A549 (cell line): ENCODE data around the gene RPS6KA1. TPM values are rescaled to one million over a fixed set of nuclear protein-coding genes. Genes with fewer than 3 reads are reported as not detected.
A peak's percentile ranks its signal among the peaks of the same experiment; 100 is the strongest.
"Not testable (repeated sequence)": the region's sequence is repeated elsewhere in the genome, so short reads cannot be mapped to it uniquely, and the experiment has no call there.

Experiments
- ATAC-seq, 2 experiments: fragments of 200-7000 bp in 1 of 2; fragments of >200 bp in 1 of 2; cut with Nextera tagmentation in 1 of 2; cut with Tn5 transposase in 1 of 2; 3 replicates each; pipeline versions ENCODE4 v1.8.0 to v1.9.1; 2018 to 2020; ENCODE audit warnings: mild to moderate bottlenecking in 1 of 2, moderate library complexity in 1 of 2
- CTCF ChIA-PET: fragments of 300-600 bp; sonication (Branson Sonifier 250); formaldehyde crosslinking; extraction: SDS; loops from one replicate; lab custom pipeline; 2021; ENCODE audit warnings: antibody characterized with exemption, inconsistent platforms; lab: Yijun Ruan, JAX
- POLR2A ChIA-PET: fragments of 350-600 bp; formaldehyde crosslinking; extraction: SDS; loops from one replicate; lab custom pipeline; 2021; ENCODE audit warnings: antibody characterized with exemption, inconsistent platforms; lab: Yijun Ruan, JAX
- DNase-seq, 2 experiments: peaks; one replicate each; pipeline versions ENCODE4 v3.0.0 to v3.0.0-alpha.2; 2011 to 2016; ENCODE audit warnings: low read depth in 1 of 2, low spot score in 1 of 2
- FAIRE-seq: peaks from 2 replicates; lab custom pipeline; 2011; peaks lifted over from hg19 to GRCh38; lab: Jason Lieb, UNC
- H3K27ac ChIP-seq, 2 experiments: fragments of >200 bp; sonication (Bioruptor Twin); formaldehyde crosslinking; 3 replicates each; pipeline ENCODE4 v1.5.1; 2016 to 2017
- H3K4me1 ChIP-seq: fragments of >200 bp; sonication (Bioruptor Twin); formaldehyde crosslinking; 3 replicates; pipeline ENCODE4 v1.6.1; 2016
- H3K4me2 ChIP-seq: fragments of >200 bp; sonication (Bioruptor Twin); formaldehyde crosslinking; 3 replicates; pipeline ENCODE4 v1.6.1; 2016
- H3K4me3 ChIP-seq: fragments of >200 bp; sonication (Bioruptor Twin); formaldehyde crosslinking; 3 replicates; pipeline ENCODE4 v1.5.1; 2016
- H3K9me3 ChIP-seq: fragments of >200 bp; sonication (Bioruptor Twin); formaldehyde crosslinking; 3 replicates; pipeline ENCODE4 v1.6.1; 2016
- BHLHE40 ChIP-seq: IDR thresholded peaks from 2 replicates; pipeline ENCODE4 v1.6.1; 2012; ENCODE audit warnings: low read depth, low read length, inconsistent platforms
- GATA3 ChIP-seq: IDR thresholded peaks from 2 replicates; pipeline ENCODE4 v1.6.1; 2012; ENCODE audit warnings: borderline replicate concordance
- HEYL ChIP-seq: fragments of 250-450 bp; sonication (Bioruptor Pico); IDR thresholded peaks from 2 replicates; pipeline ENCODE4 v1.8.0; 2021; ENCODE audit warnings: mild to moderate bottlenecking, moderate library complexity
- HOXB13 ChIP-seq: fragments of 250-450 bp; sonication (Bioruptor Pico); IDR thresholded peaks from 2 replicates; pipeline ENCODE4 v1.5.0; 2020; ENCODE audit warnings: low read depth, mild to moderate bottlenecking, moderate library complexity
- HOXB5 ChIP-seq: fragments of 250-450 bp; sonication (Bioruptor Pico); IDR thresholded peaks from 2 replicates; pipeline ENCODE4 v1.5.0; 2020; ENCODE audit warnings: mild to moderate bottlenecking, moderate library complexity
- JUN ChIP-seq, 2 experiments: fragments of >200 bp; sonication (Bioruptor Twin); formaldehyde crosslinking; IDR thresholded peaks; 2 replicates in 1 of 2; 3 replicates in 1 of 2; pipeline ENCODE4 v1.6.1; 2016 to 2017
- NFE2L2 ChIP-seq: fragments of 150-350 bp; conservative IDR thresholded peaks from 2 replicates; pipeline ENCODE4 v1.6.1; 2014; ENCODE audit warnings: low read length
- NPAS2 ChIP-seq: fragments of 250-450 bp; sonication (Bioruptor Pico); IDR thresholded peaks from 2 replicates; pipeline ENCODE4 v1.8.0; 2022; ENCODE audit warnings: mild to moderate bottlenecking, moderate library complexity, borderline replicate concordance
- PHF8 ChIP-seq: fragments of 200-600 bp; sonication (generic); IDR thresholded peaks from 2 replicates; pipeline ENCODE4 v1.6.1; 2016; ENCODE audit warnings: low read depth, mild to moderate bottlenecking, antibody characterized with exemption, moderate library complexity, borderline replicate concordance
- POLR2A ChIP-seq: IDR thresholded peaks from 2 replicates; pipeline ENCODE4 v1.6.1; 2012; ENCODE audit warnings: mild to moderate bottlenecking, low read length
- RARB ChIP-seq: fragments of 250-450 bp; sonication (Bioruptor Pico); IDR thresholded peaks from 2 replicates; pipeline ENCODE4 v1.8.0; 2021; ENCODE audit warnings: mild to moderate bottlenecking, moderate library complexity
- RFX5 ChIP-seq: fragments of 450-650 bp; IDR thresholded peaks from 2 replicates; pipeline ENCODE4 v1.7.1; 2014; ENCODE audit warnings: antibody characterized with exemption, mild to moderate bottlenecking, moderate library complexity
- RNF2 ChIP-seq: fragments of 200-600 bp; sonication (generic); IDR thresholded peaks from 2 replicates; pipeline ENCODE4 v1.6.1; 2016; ENCODE audit warnings: low read depth, mild to moderate bottlenecking, antibody characterized with exemption, moderate library complexity, borderline replicate concordance
- SMC3 ChIP-seq: fragments of >200 bp; sonication (Bioruptor Twin); formaldehyde crosslinking; IDR thresholded peaks from 3 replicates; pipeline ENCODE4 v1.6.1; 2018; ENCODE audit warnings: inconsistent platforms
- ZFP36 ChIP-seq: fragments of 450-650 bp; IDR thresholded peaks from 2 replicates; pipeline ENCODE4 v1.6.1; 2014; ENCODE audit warnings: borderline replicate concordance; ENCODE audit not compliant: partially characterized antibody
- ZNF302 ChIP-seq: fragments of 250-450 bp; sonication (Bioruptor Pico); IDR thresholded peaks from 2 replicates; pipeline ENCODE4 v1.9.0; 2021; ENCODE audit warnings: inconsistent platforms, mild to moderate bottlenecking, moderate library complexity
- WGBS: methylation state at CpG from one replicate; pipeline ENCODE4 v1.1.6; 2017; ENCODE audit errors: missing lambda C conversion rate; 5-methylcytosine and 5-hydroxymethylcytosine counted together
- polyA plus RNA-seq, 4 experiments: library from polyadenylated mRNA; depleted of rRNA in 3 of 4; stranded (reverse); fragments of >200 nt; fragmentation: RNase III in 1 of 4; extraction: RNeasy Plus Mini Kit Qiagen cat#74134 plus additional on column Dnase treatment in 1 of 4; gene quantifications; 2 replicates in 3 of 4; 3 replicates in 1 of 4; pipeline ENCODE4 v1.2.3, GENCODE V29; 2011 to 2017
- TF ChIP-seq, protein P1 (sequence below): fragments of 150-350 bp; IDR thresholded peaks from 2 replicates; pipeline ENCODE4 v1.6.1; 2014; ENCODE audit warnings: low read depth, mild to moderate bottlenecking, low read length
- TF ChIP-seq, protein P2 (sequence below): IDR thresholded peaks from 2 replicates; pipeline ENCODE4 v1.6.1; 2012
- TF ChIP-seq, protein P3 (sequence below): fragments of >200 bp; sonication (Bioruptor Twin); formaldehyde crosslinking; IDR thresholded peaks from 3 replicates; pipeline ENCODE4 v1.5.1; 2016
- TF ChIP-seq, protein P4 (sequence below): IDR thresholded peaks from 2 replicates; pipeline ENCODE4 v1.6.1; 2012
- TF ChIP-seq, protein P5 (sequence below): IDR thresholded peaks from 2 replicates; pipeline ENCODE4 v1.6.1; 2012; ENCODE audit warnings: low read depth, borderline replicate concordance
- TF ChIP-seq, protein P6 (sequence below): fragments of >200 bp; sonication (Bioruptor Twin); formaldehyde crosslinking; IDR thresholded peaks from 3 replicates; pipeline ENCODE4 v1.6.1; 2016
- TF ChIP-seq, protein P7 (sequence below): fragments of 450-650 bp; IDR thresholded peaks from 2 replicates; pipeline ENCODE4 v1.6.1; 2014; ENCODE audit warnings: antibody characterized with exemption

The RPS6KA1 gene
- polyA plus RNA-seq, 2 of the 4 experiments (the other 2 are of a cell fraction): 9.8 to 12.4 TPM

DNA sequence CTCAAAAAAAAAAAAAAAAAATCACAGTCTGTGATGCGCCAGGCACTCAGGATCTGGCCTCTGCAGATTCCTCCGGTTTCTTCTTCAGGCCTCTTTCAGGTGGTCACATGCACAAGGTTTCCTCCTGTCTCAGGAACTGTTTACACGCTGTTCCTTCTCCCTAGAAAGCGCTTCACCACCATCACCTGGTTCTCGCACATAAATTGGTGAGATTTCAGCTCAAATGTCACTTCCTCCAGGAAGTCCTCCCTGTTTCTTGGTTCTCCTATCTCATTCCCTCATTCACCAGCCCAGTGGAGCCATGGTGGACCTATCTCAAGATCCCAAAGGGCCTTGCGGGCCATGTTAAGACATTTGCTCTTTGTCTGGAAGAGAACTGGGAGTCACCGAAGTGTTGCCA is 30.7 kb upstream of the RPS6KA1 start:
- ATAC-seq (no peak), FAIRE-seq (no peak), DNase-seq (no peak)
- WGBS: 90% methylated on average over 7 of the region's 7 CpGs
- Histone ChIP-seq H3K4me2 (no peak overlapping the region), H3K27ac (no peak overlapping the region), H3K9me3 (no peaks in the 10 kb centered on the region), H3K4me3 (no peak overlapping the region), H3K4me1 (peaks cover 13% of the 10 kb centered on the region; the same call in 2 of the 3 replicates)
- ChIA-PET CTCF (interaction anchor here (1.5 to 4.7 kb wide), 3 partner anchors 12 to 32 kb away, joined by 3 to 25 read pairs (median 8); partner anchors contain the start of gene RPS6KA1), POLR2A (no interaction called here)
- TF ChIP-seq ZFP36: peak; percentile 50
- no peak for TF ChIP-seq HOXB13 (CRISPR knock-in tag)
- TF ChIP-seq POLR2A: no peak
- no peak for TF ChIP-seq NPAS2 (CRISPR knock-in tag)
- TF ChIP-seq, protein P1, sequence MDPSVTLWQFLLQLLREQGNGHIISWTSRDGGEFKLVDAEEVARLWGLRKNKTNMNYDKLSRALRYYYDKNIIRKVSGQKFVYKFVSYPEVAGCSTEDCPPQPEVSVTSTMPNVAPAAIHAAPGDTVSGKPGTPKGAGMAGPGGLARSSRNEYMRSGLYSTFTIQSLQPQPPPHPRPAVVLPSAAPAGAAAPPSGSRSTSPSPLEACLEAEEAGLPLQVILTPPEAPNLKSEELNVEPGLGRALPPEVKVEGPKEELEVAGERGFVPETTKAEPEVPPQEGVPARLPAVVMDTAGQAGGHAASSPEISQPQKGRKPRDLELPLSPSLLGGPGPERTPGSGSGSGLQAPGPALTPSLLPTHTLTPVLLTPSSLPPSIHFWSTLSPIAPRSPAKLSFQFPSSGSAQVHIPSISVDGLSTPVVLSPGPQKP: no peak

DNA sequence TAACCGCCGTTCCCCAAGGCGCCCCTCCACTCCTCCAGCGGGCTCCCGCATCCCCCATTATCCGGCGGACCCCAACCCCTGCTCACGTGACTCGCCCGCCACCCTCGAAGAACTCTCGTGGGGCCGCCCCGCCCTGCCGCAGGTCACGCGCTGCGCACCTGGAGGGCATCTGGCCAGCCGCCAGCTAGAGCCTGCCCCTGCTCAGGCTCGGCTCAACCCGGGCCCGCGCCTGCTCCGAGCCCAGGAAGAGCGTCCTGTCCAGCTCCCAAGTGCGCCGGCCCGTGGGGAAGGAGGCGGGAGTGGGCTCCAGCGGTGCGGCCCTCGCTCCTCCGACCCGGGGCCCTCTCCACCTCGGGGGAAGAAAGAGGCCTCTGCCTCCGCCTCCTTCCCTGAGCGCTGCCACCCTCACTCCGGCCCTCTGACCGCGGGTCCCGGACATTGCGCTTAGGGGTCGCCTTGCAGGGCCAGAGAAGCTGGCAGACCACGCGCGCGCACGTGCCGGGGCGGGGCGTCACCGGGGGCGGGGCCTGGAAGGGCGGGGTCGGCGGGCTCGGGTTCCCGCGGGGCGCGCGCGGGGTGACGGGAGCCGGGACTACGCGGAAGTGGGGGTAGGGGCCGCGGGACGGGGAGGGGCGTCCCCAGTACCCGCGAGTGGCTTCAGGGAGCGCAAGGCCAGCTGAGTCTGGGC is 28.9 kb upstream of the RPS6KA1 start:
- ChIA-PET CTCF (interaction anchor here (0.7 to 4.7 kb wide), 27 partner anchors 8 to 477 kb away, joined by 3 to 28 read pairs (median 5); partner anchors contain the start of genes HMGN2 and RPS6KA1), POLR2A (interaction anchor here (0.6 to 2.5 kb wide), 14 partner anchors 11 to 417 kb away, joined by 3 to 25 read pairs (median 4); partner anchors contain the start of genes DHDDS, HMGN2, PIGV and RPS6KA1)
- FAIRE-seq (no peak), DNase-seq (peak; percentile 24 to 85)
- Histone ChIP-seq H3K9me3 (no peaks in the 10 kb centered on the region), H3K27ac (peak overlapping the region; percentile 90 to 99), H3K4me3 (peak overlapping the region; percentile 59), H3K4me2 (peak overlapping the region; percentile 81), H3K4me1 (peaks cover 13% of the 10 kb centered on the region; the same call in 2 of the 3 replicates)
- whole genome bisulfite sequencing: 1% methylated on average over 28 of the region's 74 CpGs
- TF ChIP-seq NFE2L2: no peak
- TF ChIP-seq, protein P2, sequence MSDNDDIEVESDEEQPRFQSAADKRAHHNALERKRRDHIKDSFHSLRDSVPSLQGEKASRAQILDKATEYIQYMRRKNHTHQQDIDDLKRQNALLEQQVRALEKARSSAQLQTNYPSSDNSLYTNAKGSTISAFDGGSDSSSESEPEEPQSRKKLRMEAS: peak; percentile 78
- TF ChIP-seq, protein P3, sequence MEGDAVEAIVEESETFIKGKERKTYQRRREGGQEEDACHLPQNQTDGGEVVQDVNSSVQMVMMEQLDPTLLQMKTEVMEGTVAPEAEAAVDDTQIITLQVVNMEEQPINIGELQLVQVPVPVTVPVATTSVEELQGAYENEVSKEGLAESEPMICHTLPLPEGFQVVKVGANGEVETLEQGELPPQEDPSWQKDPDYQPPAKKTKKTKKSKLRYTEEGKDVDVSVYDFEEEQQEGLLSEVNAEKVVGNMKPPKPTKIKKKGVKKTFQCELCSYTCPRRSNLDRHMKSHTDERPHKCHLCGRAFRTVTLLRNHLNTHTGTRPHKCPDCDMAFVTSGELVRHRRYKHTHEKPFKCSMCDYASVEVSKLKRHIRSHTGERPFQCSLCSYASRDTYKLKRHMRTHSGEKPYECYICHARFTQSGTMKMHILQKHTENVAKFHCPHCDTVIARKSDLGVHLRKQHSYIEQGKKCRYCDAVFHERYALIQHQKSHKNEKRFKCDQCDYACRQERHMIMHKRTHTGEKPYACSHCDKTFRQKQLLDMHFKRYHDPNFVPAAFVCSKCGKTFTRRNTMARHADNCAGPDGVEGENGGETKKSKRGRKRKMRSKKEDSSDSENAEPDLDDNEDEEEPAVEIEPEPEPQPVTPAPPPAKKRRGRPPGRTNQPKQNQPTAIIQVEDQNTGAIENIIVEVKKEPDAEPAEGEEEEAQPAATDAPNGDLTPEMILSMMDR: no peak
- TF ChIP-seq RARB (CRISPR knock-in tag): no peak
- TF ChIP-seq NPAS2 (CRISPR knock-in tag): 0 out of 2 replicates have a peak, but pooled peaks have one; percentile 24
- TF ChIP-seq JUN (IDR thresholded peaks at IDR 0.05): peak; percentile 51 to 68; a peak in 4 of 5 replicates
- no peak for TF ChIP-seq RFX5
- TF ChIP-seq, protein P4, sequence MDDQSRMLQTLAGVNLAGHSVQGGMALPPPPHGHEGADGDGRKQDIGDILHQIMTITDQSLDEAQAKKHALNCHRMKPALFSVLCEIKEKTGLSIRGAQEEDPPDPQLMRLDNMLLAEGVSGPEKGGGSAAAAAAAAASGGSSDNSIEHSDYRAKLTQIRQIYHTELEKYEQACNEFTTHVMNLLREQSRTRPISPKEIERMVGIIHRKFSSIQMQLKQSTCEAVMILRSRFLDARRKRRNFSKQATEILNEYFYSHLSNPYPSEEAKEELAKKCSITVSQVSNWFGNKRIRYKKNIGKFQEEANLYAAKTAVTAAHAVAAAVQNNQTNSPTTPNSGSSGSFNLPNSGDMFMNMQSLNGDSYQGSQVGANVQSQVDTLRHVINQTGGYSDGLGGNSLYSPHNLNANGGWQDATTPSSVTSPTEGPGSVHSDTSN: no peak; the same call in 1 of the 2 replicates
- TF ChIP-seq HOXB5: 0 out of 2 replicates have a peak, but pooled peaks have one; percentile 12
- TF ChIP-seq BHLHE40: peak; percentile 86
- TF ChIP-seq, protein P5, sequence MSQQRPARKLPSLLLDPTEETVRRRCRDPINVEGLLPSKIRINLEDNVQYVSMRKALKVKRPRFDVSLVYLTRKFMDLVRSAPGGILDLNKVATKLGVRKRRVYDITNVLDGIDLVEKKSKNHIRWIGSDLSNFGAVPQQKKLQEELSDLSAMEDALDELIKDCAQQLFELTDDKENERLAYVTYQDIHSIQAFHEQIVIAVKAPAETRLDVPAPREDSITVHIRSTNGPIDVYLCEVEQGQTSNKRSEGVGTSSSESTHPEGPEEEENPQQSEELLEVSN: peak; percentile 85
- no peak for TF ChIP-seq ZNF302 (CRISPR knock-in tag)
- no peak for TF ChIP-seq HEYL (CRISPR knock-in tag)
- TF ChIP-seq, protein P6, sequence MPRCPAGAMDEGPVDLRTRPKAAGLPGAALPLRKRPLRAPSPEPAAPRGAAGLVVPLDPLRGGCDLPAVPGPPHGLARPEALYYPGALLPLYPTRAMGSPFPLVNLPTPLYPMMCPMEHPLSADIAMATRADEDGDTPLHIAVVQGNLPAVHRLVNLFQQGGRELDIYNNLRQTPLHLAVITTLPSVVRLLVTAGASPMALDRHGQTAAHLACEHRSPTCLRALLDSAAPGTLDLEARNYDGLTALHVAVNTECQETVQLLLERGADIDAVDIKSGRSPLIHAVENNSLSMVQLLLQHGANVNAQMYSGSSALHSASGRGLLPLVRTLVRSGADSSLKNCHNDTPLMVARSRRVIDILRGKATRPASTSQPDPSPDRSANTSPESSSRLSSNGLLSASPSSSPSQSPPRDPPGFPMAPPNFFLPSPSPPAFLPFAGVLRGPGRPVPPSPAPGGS: peak; percentile 63; the same call in 2 of the 3 replicates
- TF ChIP-seq, protein P7, sequence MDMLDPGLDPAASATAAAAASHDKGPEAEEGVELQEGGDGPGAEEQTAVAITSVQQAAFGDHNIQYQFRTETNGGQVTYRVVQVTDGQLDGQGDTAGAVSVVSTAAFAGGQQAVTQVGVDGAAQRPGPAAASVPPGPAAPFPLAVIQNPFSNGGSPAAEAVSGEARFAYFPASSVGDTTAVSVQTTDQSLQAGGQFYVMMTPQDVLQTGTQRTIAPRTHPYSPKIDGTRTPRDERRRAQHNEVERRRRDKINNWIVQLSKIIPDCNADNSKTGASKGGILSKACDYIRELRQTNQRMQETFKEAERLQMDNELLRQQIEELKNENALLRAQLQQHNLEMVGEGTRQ: peak; percentile 84
- TF ChIP-seq PHF8: peak; percentile 55
- TF ChIP-seq SMC3: no peak
- TF ChIP-seq RNF2: peak; percentile 69; the same call in 1 of the 2 replicates
- TF ChIP-seq GATA3: peak; percentile 29; the same call in 1 of the 2 replicates
- TF ChIP-seq, all 56 proteins: peak for 11
- peak; percentile 88 to 91 for ATAC-seq

DNA sequence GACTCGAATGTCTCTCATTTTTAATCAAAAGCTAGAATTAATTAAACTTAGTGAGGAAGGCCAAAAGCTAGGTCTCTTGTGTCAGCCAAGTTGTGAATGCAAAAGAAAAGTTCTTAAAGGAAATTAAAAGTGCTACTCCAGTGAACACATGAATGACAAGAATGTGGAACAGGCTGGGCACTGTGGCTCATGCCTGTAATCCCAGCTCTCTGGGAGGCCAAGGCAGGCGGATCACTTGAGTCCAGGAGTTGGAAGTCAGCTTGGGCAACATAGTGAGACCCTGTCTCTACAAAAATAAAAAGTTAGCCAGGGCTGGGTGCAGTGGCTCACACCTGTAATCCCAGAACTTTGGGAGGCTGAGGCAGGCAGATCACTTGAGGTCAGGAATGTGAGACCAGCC is 18.9 kb upstream of the RPS6KA1 start:
- CTCF ChIA-PET: interaction anchor here (1.4 to 1.9 kb wide), 2 partner anchors 11 to 27 kb away, joined by 3 to 8 read pairs; no protein-coding TSS in a partner anchor
- DNase-seq, FAIRE-seq: not testable (repeated sequence)

More for the DNA sequence above, 18.9 kb upstream of the RPS6KA1 start:
- WGBS: 43% methylated on average over 2 of the region's 2 CpGs
- H3K4me1 ChIP-seq, POLR2A ChIA-PET, H3K9me3 ChIP-seq, ATAC-seq, H3K4me3 ChIP-seq, H3K27ac ChIP-seq, H3K4me2 ChIP-seq: not testable (repeated sequence)
